ENCODE measurements around the gene PCYT2. TPM values are rescaled to one million over a fixed set of nuclear protein-coding genes. Genes with fewer than 3 reads are reported as not detected.

The PCYT2 gene
- total RNA-seq (83.8 and 111 TPM in 2 replicates), polyA plus RNA-seq (73.3 and 138 TPM in 2 replicates)

- H3K4me1 ChIP-seq (ENCODE audit: low read depth), result peaks cover 8% of the 10 kb centered on the region
- peaks cover 20% of the 10 kb centered on the region for H3K36me3 ChIP-seq
- TF ChIP-seq, protein P1, sequence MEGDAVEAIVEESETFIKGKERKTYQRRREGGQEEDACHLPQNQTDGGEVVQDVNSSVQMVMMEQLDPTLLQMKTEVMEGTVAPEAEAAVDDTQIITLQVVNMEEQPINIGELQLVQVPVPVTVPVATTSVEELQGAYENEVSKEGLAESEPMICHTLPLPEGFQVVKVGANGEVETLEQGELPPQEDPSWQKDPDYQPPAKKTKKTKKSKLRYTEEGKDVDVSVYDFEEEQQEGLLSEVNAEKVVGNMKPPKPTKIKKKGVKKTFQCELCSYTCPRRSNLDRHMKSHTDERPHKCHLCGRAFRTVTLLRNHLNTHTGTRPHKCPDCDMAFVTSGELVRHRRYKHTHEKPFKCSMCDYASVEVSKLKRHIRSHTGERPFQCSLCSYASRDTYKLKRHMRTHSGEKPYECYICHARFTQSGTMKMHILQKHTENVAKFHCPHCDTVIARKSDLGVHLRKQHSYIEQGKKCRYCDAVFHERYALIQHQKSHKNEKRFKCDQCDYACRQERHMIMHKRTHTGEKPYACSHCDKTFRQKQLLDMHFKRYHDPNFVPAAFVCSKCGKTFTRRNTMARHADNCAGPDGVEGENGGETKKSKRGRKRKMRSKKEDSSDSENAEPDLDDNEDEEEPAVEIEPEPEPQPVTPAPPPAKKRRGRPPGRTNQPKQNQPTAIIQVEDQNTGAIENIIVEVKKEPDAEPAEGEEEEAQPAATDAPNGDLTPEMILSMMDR (IDR thresholded peaks at IDR 0.05; ENCODE audit: low read depth, low read length), result no peak
- DNase-seq (ENCODE audit: low read depth in 1 of 2, low spot score in 1 of 2), result peak; percentile 89 to 95
- H3K9me3 ChIP-seq (ENCODE audit: low read depth), result no peaks in the 10 kb centered on the region
- peak within 1 kb of the TSS; percentile 63 for H3K4me3 ChIP-seq
- H3K27ac ChIP-seq, result peak within 1 kb of the TSS; percentile 72
- no peaks in the 10 kb centered on the region for H3K27me3 ChIP-seq
Measured at GRCh38 chr17:81911277-81911961, at the start of gene PCYT2. TSS of gene PCYT2 (minus strand) at chr17:81911399. CDS start at chr17:81911355, 44 bp downstream.

GRCh38 chr17:81960130-81960958 lies 49.1 kb upstream of the PCYT2 start:
- H3K4me3 ChIP-seq, result peak overlapping the region; percentile 30
- no peak for DNase-seq (ENCODE audit: low read depth in 1 of 2, low spot score in 1 of 2)
- H3K27ac ChIP-seq, result no peak overlapping the region
- TF ChIP-seq, protein P1 (IDR thresholded peaks at IDR 0.05; ENCODE audit: low read depth, low read length), result no peak
- H3K9me3 ChIP-seq (ENCODE audit: low read depth), result no peaks in the 10 kb centered on the region
- H3K27me3 ChIP-seq, result peaks cover 63% of the 10 kb centered on the region
- H3K36me3 ChIP-seq, result no peaks in the 10 kb centered on the region
- no peaks in the 10 kb centered on the region for H3K4me1 ChIP-seq (ENCODE audit: low read depth)

- Histone ChIP-seq H3K36me3 (no peaks in the 10 kb centered on the region), H3K4me1 (ENCODE audit: low read depth) (no peaks in the 10 kb centered on the region), H3K27ac (no peak overlapping the region), H3K27me3 (peaks cover 63% of the 10 kb centered on the region), H3K9me3 (ENCODE audit: low read depth) (no peaks in the 10 kb centered on the region), H3K4me3 (peak overlapping the region; percentile 30)
- TF ChIP-seq, protein P1 (IDR thresholded peaks at IDR 0.05; ENCODE audit: low read depth, low read length), result peak; percentile 46
- DNase-seq (ENCODE audit: low read depth in 1 of 2, low spot score in 1 of 2), result peak; percentile 57 to 74
Measured at GRCh38 chr17:81959362-81960129, 48.3 kb upstream of the PCYT2 start.

GRCh38 chr17:81958633-81959342 lies 47.6 kb upstream of the PCYT2 start:
- DNase-seq (ENCODE audit: low read depth in 1 of 2, low spot score in 1 of 2), result no peak
- Histone ChIP-seq H3K36me3 (no peaks in the 10 kb centered on the region), H3K27ac (no peak overlapping the region), H3K4me1 (ENCODE audit: low read depth) (no peaks in the 10 kb centered on the region), H3K9me3 (ENCODE audit: low read depth) (no peaks in the 10 kb centered on the region), H3K4me3 (peak overlapping the region; percentile 30), H3K27me3 (peaks cover 58% of the 10 kb centered on the region)
- TF ChIP-seq, protein P1 (IDR thresholded peaks at IDR 0.05; ENCODE audit: low read depth, low read length), result no peak

Data from cardiac muscle cell (in vitro differentiated cells and primary cell).